ENCODE results near the gene STAB2.
A peak's percentile ranks its signal among the peaks of the same experiment; 100 is the strongest.

STAB2 gene

GRCh38 chr12:103667125-103667524, 80.1 kb downstream of the STAB2 start:
- TF ChIP-seq, protein P1, sequence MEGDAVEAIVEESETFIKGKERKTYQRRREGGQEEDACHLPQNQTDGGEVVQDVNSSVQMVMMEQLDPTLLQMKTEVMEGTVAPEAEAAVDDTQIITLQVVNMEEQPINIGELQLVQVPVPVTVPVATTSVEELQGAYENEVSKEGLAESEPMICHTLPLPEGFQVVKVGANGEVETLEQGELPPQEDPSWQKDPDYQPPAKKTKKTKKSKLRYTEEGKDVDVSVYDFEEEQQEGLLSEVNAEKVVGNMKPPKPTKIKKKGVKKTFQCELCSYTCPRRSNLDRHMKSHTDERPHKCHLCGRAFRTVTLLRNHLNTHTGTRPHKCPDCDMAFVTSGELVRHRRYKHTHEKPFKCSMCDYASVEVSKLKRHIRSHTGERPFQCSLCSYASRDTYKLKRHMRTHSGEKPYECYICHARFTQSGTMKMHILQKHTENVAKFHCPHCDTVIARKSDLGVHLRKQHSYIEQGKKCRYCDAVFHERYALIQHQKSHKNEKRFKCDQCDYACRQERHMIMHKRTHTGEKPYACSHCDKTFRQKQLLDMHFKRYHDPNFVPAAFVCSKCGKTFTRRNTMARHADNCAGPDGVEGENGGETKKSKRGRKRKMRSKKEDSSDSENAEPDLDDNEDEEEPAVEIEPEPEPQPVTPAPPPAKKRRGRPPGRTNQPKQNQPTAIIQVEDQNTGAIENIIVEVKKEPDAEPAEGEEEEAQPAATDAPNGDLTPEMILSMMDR (conservative IDR thresholded peaks at IDR 0.05) = no peak

GRCh38 chr12:103668520-103668919, 81.4 kb downstream of the STAB2 start:
- no peak overlapping the region for H3K27ac ChIP-seq
- TF ChIP-seq, protein P1 (conservative IDR thresholded peaks at IDR 0.05) = no peak

More at GRCh38 chr12:103667125-103667524, 80.1 kb downstream of the STAB2 start:
- peak overlapping the region; percentile 16 for H3K27ac ChIP-seq

DNA sequence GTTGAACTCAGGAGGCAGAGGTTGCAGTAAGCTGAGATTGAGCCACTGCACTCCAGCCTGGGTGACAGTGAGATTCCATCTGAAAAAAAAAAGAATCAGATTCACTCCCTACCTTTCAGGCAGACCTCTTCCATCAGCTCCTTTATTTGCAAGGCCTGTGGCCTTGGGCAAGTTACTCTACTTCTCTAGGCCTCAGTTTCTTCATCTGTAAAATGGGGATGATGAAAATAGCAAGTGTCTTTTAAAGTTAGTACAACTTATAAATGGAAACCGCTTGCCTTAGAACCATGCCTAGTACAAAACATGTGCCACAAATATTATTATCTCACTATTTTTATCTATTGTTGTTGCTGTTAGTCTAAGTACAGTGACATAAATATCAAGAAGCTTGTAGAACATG, 84.3 kb downstream of the STAB2 start:
- TF ChIP-seq, protein P1 (conservative IDR thresholded peaks at IDR 0.05) = no peak

DNA sequence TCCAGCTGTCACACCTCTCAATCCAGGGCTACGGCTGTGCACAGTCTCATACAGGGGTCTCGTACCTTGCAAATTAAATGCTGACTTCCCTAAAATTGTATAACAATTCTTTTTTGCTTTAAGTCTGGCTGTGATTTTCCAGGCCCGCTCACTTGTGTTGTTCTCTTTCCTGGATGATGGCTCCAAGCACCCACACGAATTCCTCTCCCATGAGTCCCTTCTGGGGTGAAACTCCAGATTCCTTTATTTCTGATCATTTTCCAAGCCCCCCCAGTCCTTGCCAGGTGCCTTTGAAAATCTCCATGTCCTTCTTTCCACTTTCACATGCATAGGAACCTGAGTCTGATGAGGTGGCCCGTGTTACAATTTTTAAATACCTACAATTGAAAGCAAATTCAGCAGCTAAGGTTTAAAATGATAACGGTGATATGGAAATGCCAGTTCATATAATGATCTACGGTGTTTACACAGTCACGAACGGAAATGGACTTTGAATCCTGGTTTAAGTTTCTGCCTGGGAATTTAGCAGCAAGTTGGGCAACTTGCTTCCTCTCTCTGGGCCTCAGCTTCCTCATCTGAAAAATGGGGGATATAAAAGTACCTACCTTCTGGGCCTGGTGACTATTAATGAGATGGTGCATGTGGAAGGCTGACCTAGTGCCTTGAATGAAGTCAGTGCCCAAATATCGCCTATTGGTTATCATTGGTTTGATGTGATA, 85.5 kb downstream of the STAB2 start:
- peak overlapping the region; percentile 67 for H3K27ac ChIP-seq
- TF ChIP-seq, protein P1 (conservative IDR thresholded peaks at IDR 0.05) = no peak

More for the DNA sequence above, 84.3 kb downstream of the STAB2 start:
- peak overlapping the region; percentile 67; the same call in 1 of the 2 replicates for H3K27ac ChIP-seq

DNA sequence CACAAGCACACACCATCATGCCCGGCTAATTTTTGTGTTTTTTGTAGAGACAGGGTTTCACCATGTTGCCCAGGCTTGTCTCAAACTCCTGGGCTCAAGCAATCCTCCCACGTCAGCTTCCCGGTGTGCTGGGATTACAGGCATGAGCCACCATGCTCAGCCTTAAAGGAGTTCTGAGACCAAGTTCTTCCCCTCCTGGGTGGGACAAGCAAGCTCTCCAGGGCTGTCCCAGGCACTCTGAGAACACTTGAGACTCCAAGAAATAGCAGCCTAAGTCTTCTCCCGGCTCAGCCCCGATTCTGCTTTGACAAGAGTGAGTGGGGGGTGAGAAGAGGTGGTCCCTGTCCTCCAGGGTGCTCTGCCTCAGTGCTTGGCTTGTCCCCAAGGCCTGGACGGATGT, 86.4 kb downstream of the STAB2 start:
- peak overlapping the region; percentile 67 for H3K27ac ChIP-seq
- TF ChIP-seq, protein P1 (conservative IDR thresholded peaks at IDR 0.05) = no peak

DNA sequence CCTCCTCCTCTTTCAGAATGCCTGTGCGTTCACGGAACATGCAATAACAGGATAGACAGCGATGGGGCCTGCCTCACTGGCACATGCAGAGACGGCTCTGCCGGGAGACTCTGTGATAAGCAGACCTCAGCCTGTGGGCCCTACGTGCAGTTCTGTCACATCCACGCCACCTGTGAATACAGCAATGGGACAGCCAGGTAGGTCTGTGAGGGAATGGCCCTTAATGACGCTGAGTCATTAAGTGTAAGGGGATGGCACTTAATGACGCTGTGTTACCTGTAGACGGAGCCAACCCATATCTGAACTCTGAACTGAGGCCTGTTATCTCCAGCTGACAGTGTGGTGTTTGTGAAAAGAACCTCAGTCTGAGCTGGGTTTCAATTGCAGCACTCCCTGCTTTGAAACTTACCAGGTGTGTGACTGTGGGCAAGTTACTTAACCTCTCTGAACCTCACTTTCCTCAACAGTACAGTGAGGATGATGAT, 86.9 kb downstream of the STAB2 start:
- peak overlapping the region; percentile 67; the same call in 1 of the 2 replicates for H3K27ac ChIP-seq
- TF ChIP-seq, protein P1 (conservative IDR thresholded peaks at IDR 0.05) = no peak

DNA sequence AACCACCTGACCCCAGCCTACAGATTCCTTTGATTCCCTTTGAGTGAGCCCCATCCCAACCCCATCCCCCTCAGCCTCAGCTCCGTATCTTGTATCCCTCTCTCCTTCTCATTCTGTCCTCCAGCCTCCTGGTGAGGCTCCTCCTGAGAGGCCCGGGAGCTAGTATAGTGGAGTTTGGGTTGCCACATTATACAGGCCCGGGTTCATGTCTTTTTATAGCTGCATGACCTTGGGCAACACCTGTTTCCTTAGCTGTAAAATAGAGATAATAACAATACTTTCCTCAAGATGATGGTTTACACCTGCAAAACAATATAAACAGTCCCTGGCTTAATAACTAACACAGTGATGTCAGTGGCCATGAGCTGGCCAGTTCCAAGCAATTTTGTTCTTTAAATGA, 89.8 kb downstream of the STAB2 start:
- TF ChIP-seq, protein P1 (conservative IDR thresholded peaks at IDR 0.05) = no peak
- H3K27ac ChIP-seq = peak overlapping the region; percentile 68
